HG02885 (cell line): Measurements from ENCODE around the gene TBC1D9.
"Not testable (repeated sequence)": the region's sequence is repeated elsewhere in the genome, so short reads cannot be mapped to it uniquely, and the experiment has no call there.

Experiments
- ATAC-seq: cut with Tn5 transposase; IDR thresholded peaks from one replicate; pipeline ENCODE4 v1.9.1; 2021; ENCODE audit warnings: mild to moderate bottlenecking; ENCODE audit not compliant: unreplicated experiment, poor library complexity

Gene TBC1D9

DNA sequence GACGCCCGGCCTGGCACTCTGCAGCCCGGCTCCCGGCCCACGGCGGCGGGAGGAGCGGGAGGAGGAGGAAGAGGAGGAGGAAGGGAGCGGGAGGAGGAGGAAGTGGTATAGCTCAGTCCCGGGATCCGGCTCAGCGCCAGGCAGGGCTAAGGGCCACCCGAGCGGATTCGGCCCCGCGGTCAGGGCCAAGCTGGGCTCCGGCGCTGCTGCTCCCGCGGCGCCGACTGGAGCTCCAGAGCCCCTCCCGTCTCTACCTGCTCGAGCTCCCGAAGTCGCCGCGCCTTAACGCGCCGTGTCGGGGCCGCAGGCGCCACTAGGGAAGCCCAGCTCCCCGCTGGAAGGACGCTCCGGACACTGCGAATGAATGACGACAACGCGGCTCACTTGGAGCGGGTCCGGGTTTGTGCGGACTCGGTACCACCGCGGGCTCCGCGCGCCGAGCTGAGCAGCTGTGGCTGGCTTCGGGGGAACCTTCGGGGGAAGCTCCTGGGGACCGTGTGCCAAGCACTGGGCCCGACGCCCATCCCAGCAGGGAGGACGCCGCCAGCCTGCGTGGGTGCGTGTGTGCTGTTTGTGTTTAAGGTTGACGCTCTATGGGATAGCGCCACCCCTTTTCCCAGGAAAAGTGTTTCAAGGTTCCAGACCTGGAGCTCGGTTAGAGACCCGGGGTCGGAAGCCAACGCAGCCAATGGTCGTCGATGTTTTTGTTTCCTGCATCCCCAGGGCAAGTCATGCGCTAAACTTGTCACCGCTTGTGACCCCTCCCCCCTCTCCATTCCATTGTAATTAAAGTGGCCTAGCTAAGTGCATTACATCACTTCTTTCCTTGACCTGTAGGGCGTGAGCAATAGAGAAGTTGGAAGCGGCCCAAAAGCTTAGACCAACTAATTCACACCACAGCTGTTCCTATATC, at the start of gene TBC1D9:
TBC1D9 (minus strand) TSS at position 67 of the 913 bp plus-strand sequence. CDS start 340 bp downstream, outside the sequence.
- peak; percentile 48 for ATAC-seq

DNA sequence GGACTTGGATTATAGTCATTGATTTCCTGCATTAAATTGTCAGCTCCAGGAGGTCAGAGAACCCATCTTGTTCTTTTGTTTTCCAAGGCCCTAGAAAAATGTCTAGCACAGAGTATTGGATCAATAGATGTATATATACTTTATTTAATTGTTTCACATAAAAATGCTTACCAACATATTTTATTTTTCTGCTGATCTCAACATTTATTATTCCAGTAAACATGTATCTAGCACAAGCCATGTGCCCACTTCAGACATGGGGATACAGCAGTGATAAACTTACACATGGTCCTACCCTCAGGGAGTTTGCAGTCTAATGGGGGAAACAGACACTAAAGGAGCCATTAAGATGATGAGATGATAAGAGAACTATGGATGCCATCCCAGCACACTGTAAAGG, 49.1 kb upstream of the TBC1D9 start:
- ATAC-seq, result no peak

- ATAC-seq, result no peak
Measured at GRCh38 chr4:140802591-140802990, 46.4 kb upstream of the TBC1D9 start.

DNA sequence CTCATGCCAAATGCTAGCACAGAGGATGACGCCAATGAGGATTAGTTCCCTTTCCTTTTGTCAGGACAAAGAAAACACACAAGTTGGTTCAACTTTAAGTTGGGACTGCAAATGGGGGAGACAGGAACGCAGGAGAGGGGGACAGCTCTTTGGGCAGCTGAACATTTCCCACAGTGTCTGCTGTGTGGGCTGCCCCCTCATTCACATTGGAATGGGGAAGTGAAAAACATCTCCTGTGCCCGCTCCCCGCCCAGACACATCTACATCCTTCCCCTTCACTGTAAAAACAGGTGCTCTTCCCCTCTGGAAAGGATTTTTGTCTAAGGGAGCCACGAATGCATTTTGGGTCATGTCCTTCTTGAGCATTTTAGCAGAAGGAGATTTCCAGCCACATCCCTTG, 44.5 kb upstream of the TBC1D9 start:
- no peak for ATAC-seq

DNA sequence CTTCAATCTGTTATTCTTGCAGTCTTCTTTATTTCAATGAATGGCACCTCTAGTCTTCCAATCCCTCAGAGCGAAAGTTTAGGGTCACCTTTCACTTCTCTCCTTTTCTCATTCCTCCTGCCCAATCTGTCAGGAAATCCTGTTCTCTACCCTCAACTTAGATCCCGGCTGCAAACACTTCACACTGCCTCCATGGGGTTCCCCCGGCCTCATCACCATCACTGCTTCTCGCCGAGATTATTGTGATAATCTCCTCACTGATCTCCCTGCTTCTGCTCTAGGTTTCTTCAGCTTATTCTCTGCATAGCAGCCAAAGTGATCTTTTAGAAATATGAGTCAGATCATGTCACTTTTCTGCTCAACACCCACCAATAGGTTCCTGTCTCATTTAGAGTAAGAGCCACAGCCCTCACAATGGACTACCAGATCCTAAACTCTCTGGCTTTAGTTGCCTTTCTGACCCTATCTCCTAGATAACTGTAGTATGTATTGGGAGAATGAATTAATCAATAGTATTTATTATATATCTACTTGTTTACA, 43.6 kb upstream of the TBC1D9 start:
- peak; percentile 42 for ATAC-seq

DNA sequence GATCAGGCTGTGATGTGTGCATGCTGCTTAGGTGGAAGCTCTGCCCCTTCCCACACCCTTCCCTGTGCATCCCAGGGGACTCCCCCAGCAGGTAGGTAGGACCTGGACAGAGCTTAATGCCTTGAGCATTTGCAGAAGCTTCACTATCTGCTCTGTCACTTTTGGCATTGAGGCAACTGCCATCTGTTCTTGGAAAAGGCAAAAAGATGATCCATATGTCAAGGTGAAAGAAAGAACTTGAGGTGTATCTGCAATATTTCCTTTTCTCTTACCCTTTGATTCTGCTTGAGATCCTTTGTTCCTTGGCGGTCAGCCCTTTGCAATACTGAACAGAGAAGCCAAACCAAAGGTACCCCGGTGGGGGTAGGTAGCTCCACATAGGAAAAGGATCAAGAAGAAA, 37.1 kb upstream of the TBC1D9 start:
- no peak for ATAC-seq

GRCh38 chr4:140790765-140791164, 34.6 kb upstream of the TBC1D9 start:
- peak; percentile 92 for ATAC-seq

- no peak for ATAC-seq
Measured at GRCh38 chr4:140790171-140790570, 34.0 kb upstream of the TBC1D9 start.

GRCh38 chr4:140789759-140790158, 33.6 kb upstream of the TBC1D9 start:
- ATAC-seq, result peak; percentile 45

DNA sequence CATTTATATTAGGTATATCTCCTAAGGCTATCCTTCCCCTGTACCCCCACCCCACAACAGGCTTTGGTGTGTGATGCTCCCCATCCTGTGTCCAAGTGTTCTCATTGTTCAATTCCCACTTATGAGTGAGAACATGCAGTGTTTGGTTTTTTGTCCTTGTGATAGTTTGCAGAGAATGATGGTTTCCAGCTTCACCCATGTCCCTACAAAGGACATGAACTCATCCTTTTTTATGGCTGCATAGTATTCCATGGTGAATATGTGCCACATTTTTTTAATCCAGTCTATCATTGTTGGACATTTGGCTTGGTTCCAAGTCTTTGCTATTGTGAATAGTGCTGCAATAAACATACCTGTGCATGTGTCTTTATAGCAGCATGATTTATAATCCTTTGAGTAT, 26.6 kb upstream of the TBC1D9 start:
- ATAC-seq, result not testable (repeated sequence)

- no peak for ATAC-seq
Measured at GRCh38 chr4:140781596-140781995, 25.4 kb upstream of the TBC1D9 start.

DNA sequence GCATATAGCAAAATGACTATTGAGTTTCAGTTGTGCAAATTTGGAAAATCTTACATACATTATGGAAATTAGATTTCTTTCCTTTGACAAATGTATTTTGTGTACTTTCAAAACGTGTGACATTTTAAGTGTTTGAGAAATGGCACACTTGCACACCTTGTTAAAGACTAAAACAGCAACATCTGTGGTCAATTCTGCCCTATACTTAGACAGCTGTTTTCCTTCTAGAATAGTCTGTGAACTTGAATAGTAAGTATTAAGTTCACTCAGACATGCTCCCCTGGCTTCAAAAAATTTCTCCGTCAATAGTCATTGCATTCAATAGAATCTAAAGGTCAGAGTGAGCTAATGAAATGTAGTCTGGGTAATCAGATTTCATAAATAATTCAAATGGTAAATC, 21.7 kb upstream of the TBC1D9 start:
- peak; percentile 89 for ATAC-seq

DNA sequence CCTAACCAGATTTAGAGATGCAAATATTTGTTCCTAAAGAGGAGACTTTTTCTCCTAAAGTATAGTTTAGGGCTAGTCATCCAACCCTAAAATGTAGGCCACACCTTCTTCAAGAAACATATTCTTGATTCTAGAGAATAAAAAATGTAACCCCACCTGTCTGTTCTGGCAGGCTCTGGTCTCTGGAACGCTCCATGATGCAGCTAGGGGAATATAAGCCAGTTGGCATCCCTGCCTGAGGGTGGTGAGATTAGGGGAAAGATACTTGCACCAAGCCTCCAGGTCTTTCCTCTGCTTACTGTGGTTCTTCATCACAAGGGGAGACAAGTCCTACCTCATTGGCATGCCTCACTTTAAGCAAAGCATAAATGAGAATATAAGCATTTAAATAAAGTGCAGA, 21.2 kb upstream of the TBC1D9 start:
- no peak for ATAC-seq

GRCh38 chr4:140776556-140776955, 20.4 kb upstream of the TBC1D9 start:
- ATAC-seq, result no peak

DNA sequence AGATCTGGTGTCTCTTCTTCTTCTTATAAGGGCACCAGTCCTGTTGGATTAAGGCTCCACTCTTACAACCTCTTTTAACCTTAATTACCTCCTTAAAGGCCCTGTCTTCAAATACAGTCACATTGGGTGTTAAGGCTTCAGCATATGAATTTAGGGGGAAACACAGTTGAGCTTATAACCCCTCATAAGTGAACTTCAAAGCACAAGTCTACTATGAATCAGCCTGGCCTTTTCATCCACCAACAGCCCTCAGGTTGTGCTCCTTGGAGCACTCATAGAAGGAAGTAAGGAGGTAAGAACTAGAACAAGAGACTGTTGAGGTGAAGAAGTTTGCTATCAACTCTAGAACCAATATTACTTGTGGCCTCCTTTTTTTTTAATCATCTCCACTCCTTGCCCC, 18.8 kb upstream of the TBC1D9 start:
- no peak for ATAC-seq

- no peak for ATAC-seq
Measured at GRCh38 chr4:140774510-140774909, 18.3 kb upstream of the TBC1D9 start.

GRCh38 chr4:140769209-140769608, 13.0 kb upstream of the TBC1D9 start:
- ATAC-seq, result peak; percentile 56

- no peak for ATAC-seq
Measured at GRCh38 chr4:140764785-140765392, 8.7 kb upstream of the TBC1D9 start.

GRCh38 chr4:140762202-140762601, 6.0 kb upstream of the TBC1D9 start:
- ATAC-seq, result no peak

DNA sequence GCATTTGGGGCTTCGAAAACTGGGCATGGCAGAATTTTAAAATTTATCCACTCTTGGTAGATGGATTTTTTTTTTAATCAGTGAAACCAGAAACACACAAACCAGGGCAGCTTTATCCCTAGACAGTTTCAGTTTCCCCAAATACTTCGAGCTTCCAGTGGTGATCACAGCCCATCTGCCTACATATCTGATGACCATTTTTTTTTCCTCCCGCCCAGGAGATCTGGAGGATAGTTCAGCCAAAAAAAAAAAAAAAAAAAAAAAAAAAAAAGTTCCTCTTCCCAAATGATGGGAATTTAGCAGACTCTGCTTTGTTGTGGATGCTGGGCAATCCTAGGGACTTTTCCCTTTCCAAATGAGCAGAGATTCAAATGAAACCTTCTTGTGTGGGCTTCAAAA, 1.0 kb upstream of the TBC1D9 start:
- ATAC-seq, result no peak

- peak; percentile 69 for ATAC-seq
Measured at GRCh38 chr4:140755774-140756318, 339 bp downstream of the TBC1D9 start.
